IMR-90 (cell line): ENCODE data around the gene ADAM15. TPM values are rescaled to one million over a fixed set of nuclear protein-coding genes. Genes with fewer than 3 reads are reported as not detected.

Experiments used
- ATAC-seq: fragments of 200-7000 bp; cut with Tn5 transposase; 2 replicates; pipeline ENCODE4 v1.9.1; 2020; ENCODE audit warnings: low read depth, mild to moderate bottlenecking, moderate library complexity
- BruUV-seq: library from RNA; stranded (reverse); fragments of 400-500 nt; replicated peaks from 2 replicates; lab custom pipeline; 2021; lab: Mats Ljungman, UMichigan
- CTCF ChIA-PET: fragments of 300-600 bp; formaldehyde crosslinking; extraction: SDS; loops from one replicate; lab custom pipeline; 2021; ENCODE audit warnings: antibody characterized with exemption; lab: Yijun Ruan, JAX
- POLR2A ChIA-PET: fragments of 300-600 bp; sonication (Branson Sonifier 250); formaldehyde crosslinking; loops from one replicate; lab custom pipeline; 2022; ENCODE audit warnings: antibody characterized with exemption; ENCODE audit not compliant: unreplicated experiment; lab: Charles Lee
- DNase-seq: peaks from one replicate; pipeline ENCODE4 v3.0.0; 2013
- H2AFZ ChIP-seq: replicated peaks from 2 replicates; pipeline ENCODE3; 2013; ENCODE audit warnings: low read length, mild to moderate bottlenecking; ENCODE audit not compliant: poor library complexity
- H2AK5ac ChIP-seq: 2 replicates; pipeline ENCODE4 v1.6.1; 2013; ENCODE audit warnings: low read depth, low read length, inconsistent platforms
- H2AK9ac ChIP-seq: replicated peaks from 2 replicates; pipeline ENCODE3; 2013; ENCODE audit warnings: mild to moderate bottlenecking, low read depth, low read length, moderate library complexity; ENCODE audit not compliant: poor library complexity
- H2BK120ac ChIP-seq: 2 replicates; pipeline ENCODE4 v1.6.1; 2013; ENCODE audit warnings: low read depth, low read length, inconsistent platforms
- H2BK15ac ChIP-seq: 3 replicates; pipeline ENCODE4 v1.6.1; 2013; ENCODE audit warnings: low read depth, low read length, inconsistent platforms
- H2BK20ac ChIP-seq: 2 replicates; pipeline ENCODE4 v1.6.1; 2013; ENCODE audit warnings: low read depth, mild to moderate bottlenecking, inconsistent platforms, low read length, moderate library complexity
- H2BK5ac ChIP-seq: 2 replicates; pipeline ENCODE4 v1.6.1; 2013; ENCODE audit warnings: mild to moderate bottlenecking, low read depth, low read length, inconsistent platforms; ENCODE audit not compliant: poor library complexity, severe bottlenecking
- H3K14ac ChIP-seq: replicated peaks from 2 replicates; pipeline ENCODE4 v1.6.1; 2013; ENCODE audit warnings: low read depth, low read length, inconsistent platforms
- H3K18ac ChIP-seq: 2 replicates; pipeline ENCODE4 v1.6.1; 2013; ENCODE audit warnings: low read depth, low read length, control low read depth
- H3K23ac ChIP-seq: 2 replicates; pipeline ENCODE4 v1.6.1; 2013; ENCODE audit warnings: low read depth, low read length, inconsistent platforms
- H3K27ac ChIP-seq: 2 replicates; pipeline ENCODE4 v1.5.1; 2013; ENCODE audit warnings: mild to moderate bottlenecking, control low read depth, low read length; ENCODE audit not compliant: insufficient read depth
- H3K27me3 ChIP-seq: 2 replicates; pipeline ENCODE4 v1.6.1; 2013; ENCODE audit warnings: low read length; ENCODE audit not compliant: control insufficient read depth, insufficient read depth
- H3K36me3 ChIP-seq: 2 replicates; pipeline ENCODE4 v1.6.1; 2013; ENCODE audit warnings: low read length, mixed read lengths; ENCODE audit not compliant: control insufficient read depth, insufficient read depth
- H3K4ac ChIP-seq: 2 replicates; pipeline ENCODE4 v1.6.1; 2013; ENCODE audit warnings: low read depth, low read length, inconsistent platforms
- H3K4me1 ChIP-seq: 2 replicates; pipeline ENCODE4 v1.6.1; 2013; ENCODE audit warnings: low read length, mixed read lengths; ENCODE audit not compliant: control insufficient read depth, insufficient read depth
- H3K4me2 ChIP-seq: 2 replicates; pipeline ENCODE4 v1.6.1; 2013; ENCODE audit warnings: low read depth, mild to moderate bottlenecking, control low read depth, low read length, moderate library complexity
- H3K4me3 ChIP-seq: 2 replicates; pipeline ENCODE4 v1.5.1; 2013; ENCODE audit warnings: low read depth, mild to moderate bottlenecking, control low read depth, low read length, moderate library complexity; ENCODE audit not compliant: insufficient read depth
- H3K56ac ChIP-seq: 2 replicates; pipeline ENCODE4 v1.6.1; 2013; ENCODE audit warnings: low read length, inconsistent platforms; ENCODE audit not compliant: insufficient read depth; ENCODE audit errors: extremely low read depth
- H3K79me1 ChIP-seq, 2 experiments: 2 replicates each; pipeline ENCODE4 v1.6.1; 2013; ENCODE audit warnings: low read length in 2 of 2, inconsistent platforms in 1 of 2, low read depth in 1 of 2
- H3K9ac ChIP-seq: 2 replicates; pipeline ENCODE4 v1.6.1; 2013; ENCODE audit warnings: low read depth, low read length, control low read depth
- H3K9me1 ChIP-seq: 2 replicates; pipeline ENCODE4 v1.6.1; 2013; ENCODE audit warnings: low read length, inconsistent platforms; ENCODE audit not compliant: insufficient read depth
- H3K9me3 ChIP-seq: 2 replicates; pipeline ENCODE4 v1.6.1; 2013; ENCODE audit warnings: low read length; ENCODE audit not compliant: control insufficient read depth, insufficient read depth
- H4K20me1 ChIP-seq: 2 replicates; pipeline ENCODE4 v1.6.1; 2013; ENCODE audit warnings: low read length, inconsistent platforms; ENCODE audit not compliant: insufficient read depth
- H4K5ac ChIP-seq: 2 replicates; pipeline ENCODE4 v1.6.1; 2013; ENCODE audit warnings: mild to moderate bottlenecking, low read depth, low read length, control low read depth
- H4K8ac ChIP-seq, 2 experiments: 2 replicates each; pipeline ENCODE4 v1.6.1; 2013; ENCODE audit warnings: low read depth in 2 of 2, low read length in 2 of 2, control low read depth in 1 of 2, inconsistent platforms in 1 of 2
- H4K91ac ChIP-seq: 2 replicates; pipeline ENCODE4 v1.6.1; 2013; ENCODE audit warnings: low read depth, low read length, inconsistent platforms; ENCODE audit not compliant: insufficient read depth
- CEBPB ChIP-seq: IDR thresholded peaks from 2 replicates; pipeline ENCODE4 v1.6.1; 2012; ENCODE audit warnings: low read depth, low read length, improper control_type of control experiment
- CHD1 ChIP-seq: IDR thresholded peaks from 2 replicates; pipeline ENCODE4 v1.6.1; 2012; ENCODE audit warnings: low read depth, low read length, improper control_type of control experiment
- CTCF ChIP-seq: conservative IDR thresholded peaks from 2 replicates; pipeline ENCODE4 v1.5.1; 2012; ENCODE audit warnings: mild to moderate bottlenecking, low read depth, low read length, improper control_type of control experiment
- ELK1 ChIP-seq: fragments of 150-350 bp; IDR thresholded peaks from 2 replicates; pipeline ENCODE4 v1.6.1; 2016; ENCODE audit warnings: low read depth, mild to moderate bottlenecking, low read length, moderate library complexity, borderline replicate concordance
- FOS ChIP-seq: fragments of 150-350 bp; IDR thresholded peaks from 2 replicates; pipeline ENCODE4 v1.6.1; 2016; ENCODE audit warnings: low read depth, low read length
- MAFK ChIP-seq: IDR thresholded peaks from 2 replicates; pipeline ENCODE4 v1.6.1; 2012; ENCODE audit warnings: low read depth, low read length, improper control_type of control experiment
- MAZ ChIP-seq: IDR thresholded peaks from 2 replicates; pipeline ENCODE4 v1.6.1; 2012; ENCODE audit warnings: low read depth, mild to moderate bottlenecking, low read length, improper control_type of control experiment, moderate library complexity, borderline replicate concordance
- MXI1 ChIP-seq: IDR thresholded peaks from 2 replicates; pipeline ENCODE4 v1.6.1; 2012; ENCODE audit warnings: low read depth, mild to moderate bottlenecking, low read length, moderate library complexity, borderline replicate concordance
- NFE2L2 ChIP-seq: fragments of 150-350 bp; IDR thresholded peaks from 2 replicates; pipeline ENCODE4 v1.6.1; 2016; ENCODE audit warnings: low read depth, mild to moderate bottlenecking, low read length
- RAD21 ChIP-seq: IDR thresholded peaks from 2 replicates; pipeline ENCODE4 v1.6.1; 2012; ENCODE audit warnings: low read length, improper control_type of control experiment
- RCOR1 ChIP-seq: IDR thresholded peaks from 2 replicates; pipeline ENCODE4 v1.6.1; 2012; ENCODE audit warnings: mild to moderate bottlenecking, low read length, improper control_type of control experiment; ENCODE audit not compliant: insufficient replicate concordance
- RFX5 ChIP-seq: IDR thresholded peaks from 2 replicates; pipeline ENCODE4 v1.8.0; 2012; ENCODE audit warnings: low read depth, mild to moderate bottlenecking, low read length, moderate library complexity
- SMC3 ChIP-seq: fragments of 150-350 bp; IDR thresholded peaks from 2 replicates; pipeline ENCODE4 v1.6.1; 2016; ENCODE audit warnings: low read depth, mild to moderate bottlenecking, antibody characterized with exemption, low read length, moderate library complexity
- USF2 ChIP-seq: fragments of 150-350 bp; IDR thresholded peaks from 2 replicates; pipeline ENCODE4 v1.6.1; 2017; ENCODE audit warnings: mild to moderate bottlenecking, antibody characterized with exemption, low read length, low read depth
- WGBS, 2 experiments: methylation state at CpG; one replicate each; pipeline versions ENCODE4 v1.1.5 to v1.1.7; 2013; ENCODE audit warnings: missing lambda C conversion rate in 2 of 2; ENCODE audit not compliant: insufficient read length in 1 of 2; ENCODE audit errors: extremely low coverage in 2 of 2; 5-methylcytosine and 5-hydroxymethylcytosine counted together
- dilution Hi-C: fragments of 300-500 bp; cut with HindIII; formaldehyde crosslinking; loops from one replicate; pipeline ENCODE4 v1.14.3; 2018; ENCODE audit warnings: low sequenced_read_pairs; ENCODE audit not compliant: unreplicated experiment
- in situ Hi-C: fragments of 300-500 bp; cut with MboI; formaldehyde crosslinking; loops from 3 replicates; pipeline ENCODE4 v1.14.3; 2019; ENCODE audit warnings: low sequenced_read_pairs, inconsistent platforms, mixed read lengths
- intact Hi-C: fragments of 100-400 bp; cut with micrococcal nuclease; formaldehyde crosslinking; loops from 2 replicates; pipeline ENCODE4 v1.10.0; 2022
- polyA plus RNA-seq, 3 experiments: library from polyadenylated mRNA; depleted of rRNA; stranded (reverse); fragments of >200 nt; gene quantifications; 2 replicates each; pipeline ENCODE4 v1.2.3, GENCODE V29; 2012; ENCODE audit warnings: low replicate concordance in 1 of 3
- total RNA-seq: library from RNA; depleted of rRNA; stranded (reverse); fragments of >200 nt; gene quantifications from 2 replicates; pipeline ENCODE4 v1.2.3, GENCODE V29; 2012

ADAM15 gene
- total and polyA plus RNA-seq, 2 of the 4 experiments (the other 2 are of a cell fraction) = 25.6 to 52.4 TPM

- Histone ChIP-seq H4K91ac (no peak overlapping the region), H2BK15ac (no peak overlapping the region), H2BK120ac (no peak overlapping the region), H3K4me1 (peaks cover 3% of the 10 kb centered on the region; the same call in 1 of the 2 replicates), H4K20me1 (no peaks in the 10 kb centered on the region), H2AK5ac (no peak overlapping the region), H3K4me2 (no peak overlapping the region), H4K5ac (no peak overlapping the region), H2BK5ac (no peak overlapping the region), H3K4ac (no peak overlapping the region), H3K18ac (no peak overlapping the region), H3K9me3 (no peaks in the 10 kb centered on the region), H3K4me3 (no peak overlapping the region), H2BK20ac (no peak overlapping the region), H2AFZ (no peak overlapping the region), H2AK9ac (no peak overlapping the region), H3K27ac (no peak overlapping the region), H3K36me3 (no peaks in the 10 kb centered on the region), H3K27me3 (peaks cover 8% of the 10 kb centered on the region), H3K23ac (no peak overlapping the region), H3K9me1 (peaks cover 4% of the 10 kb centered on the region), H3K14ac (no peak overlapping the region), H3K56ac (no peak overlapping the region), H4K8ac (no peak overlapping the region), H3K79me1 (no peaks in the 10 kb centered on the region), H3K9ac (no peak overlapping the region)
- WGBS, 2 experiments = no CpG with 5 or more reads among the region's 9 CpGs
- intact Hi-C loops (no loop called here), dilution Hi-C loops (no loop called here), in situ Hi-C loops (no loop called here)
- TF ChIP-seq CHD1 (no peak), RAD21 (no peak), RFX5 (no peak), ELK1 (no peak), NFE2L2 (no peak), MXI1 (no peak), FOS (no peak), MAZ (no peak), CTCF (no peak), CEBPB (no peak), SMC3 (no peak), USF2 (no peak), RCOR1 (no peak), MAFK (no peak)
- POLR2A ChIA-PET = no interaction called here
- ATAC-seq (no peak), DNase-seq (no peak)
- CTCF ChIA-PET = no interaction called here
- BruUV-seq = no TSS peak
Observed at GRCh38 chr1:155024315-155024714, 26.8 kb upstream of the ADAM15 start.
